ENCODE results near the gene LCOR. TPM values are rescaled to one million over a fixed set of nuclear protein-coding genes. Genes with fewer than 3 reads are reported as not detected.

LCOR gene
- total RNA-seq, 1 experiment from 2014 or later: 42.1 TPM

- Histone ChIP-seq H3K23ac (ENCODE audit: insufficient read length, low read depth, low read length) (no peak overlapping the region), H2BK12ac (ENCODE audit: insufficient read length, low read depth, low read length) (no peak overlapping the region), H4K8ac (replicated peaks; ENCODE audit: insufficient read length, low read depth, low read length) (no peak overlapping the region), H2AK5ac (ENCODE audit: insufficient read length, low read length) (no peak overlapping the region), H3K79me1 (ENCODE audit: insufficient read depth, low read depth, low read length, poor library complexity, severe bottlenecking) (no peaks in the 10 kb centered on the region), H3K9me3 (ENCODE audit: control insufficient read depth, low read depth, low read length) (no peaks in the 10 kb centered on the region), H2BK15ac (ENCODE audit: low read depth, low read length) (no peak overlapping the region), H3K27ac (ENCODE audit: insufficient read length, low read depth, low read length) (no peak overlapping the region), H3K4me2 (ENCODE audit: insufficient read depth, insufficient read length, low read length) (no peak overlapping the region), H3K9ac (ENCODE audit: extremely low read depth, insufficient read length, low read length) (no peak overlapping the region), H3K79me2 (ENCODE audit: insufficient read depth, low read length) (no peaks in the 10 kb centered on the region), H3K18ac (ENCODE audit: insufficient read length, low read depth, low read length) (no peak overlapping the region), H3K56ac (ENCODE audit: insufficient read length, low read depth, low read length) (no peak overlapping the region), H4K20me1 (ENCODE audit: control insufficient read depth, insufficient read depth, insufficient read length) (no peaks in the 10 kb centered on the region), H3K23me2 (ENCODE audit: insufficient read length, low read depth, low read length, poor library complexity, severe bottlenecking) (no peaks in the 10 kb centered on the region), H3T11ph (ENCODE audit: low read length) (no peak overlapping the region), H3K4ac (ENCODE audit: low read depth, low read length) (no peak overlapping the region), H3K27me3 (ENCODE audit: insufficient read depth, low read length) (no peaks in the 10 kb centered on the region), H2BK20ac (ENCODE audit: low read depth, low read length, poor library complexity, severe bottlenecking) (no peak overlapping the region), H4K91ac (ENCODE audit: insufficient read length, low read depth, low read length) (no peak overlapping the region), H3K14ac (ENCODE audit: insufficient read depth, low read length) (no peak overlapping the region), H4K5ac (ENCODE audit: insufficient read length, low read depth, low read length) (no peak overlapping the region), H2AFZ (ENCODE audit: low read length) (no peak overlapping the region), H2BK120ac (ENCODE audit: low read depth, low read length, poor library complexity, severe bottlenecking) (no peak overlapping the region), H3K4me1 (ENCODE audit: insufficient read depth, low read length) (no peaks in the 10 kb centered on the region), H2BK5ac (ENCODE audit: insufficient read length, low read length) (no peak overlapping the region)
- Mint-ChIP-seq H3K4me1 (peaks cover 8 to 11% of the 10 kb centered on the region in 2 experiments), H3K4me3 (no peak overlapping the region), H3K27me3 (ENCODE audit: low read depth) (no peaks in the 10 kb centered on the region), H3K27ac (no peak overlapping the region), H3K9me3 (no peaks in the 10 kb centered on the region), H3K36me3 (ENCODE audit: insufficient read depth in 1 of 3, low read depth in 3 of 3) (no peaks in the 10 kb centered on the region; a peak in 1 of 7 replicates)
- DNase-seq: no peak
- WGBS (ENCODE audit: extremely low coverage, insufficient read length, low lambda C conversion rate): no CpG with 5 or more reads among the region's 6 CpGs
- no peak for TF ChIP-seq CTCF (conservative IDR thresholded peaks at IDR 0.05)
These were observed 164.3 kb downstream of the LCOR start for GRCh38 chr10:96996275-96996965.

Measured in H9 (cell line).